SU-DHL-6 (cell line): ENCODE measurements around the gene GRIN2A.

Experiments used
- H2AFZ ChIP-seq: fragments of 200-600 bp; sonication (generic); 2 replicates; pipeline ENCODE4 v1.6.1; 2014; ENCODE audit warnings: low read depth, mild to moderate bottlenecking, moderate library complexity, mixed read lengths, antibody characterized with exemption, low read length; ENCODE audit not compliant: severe bottlenecking
- H3F3A ChIP-seq: fragments of 200-600 bp; shearing (Covaris generic); 2 replicates; pipeline ENCODE4 v1.6.0; 2016; ENCODE audit warnings: antibody characterized with exemption, mild to moderate bottlenecking; ENCODE audit not compliant: insufficient read depth
- H3K27ac ChIP-seq: fragments of 200-600 bp; sonication (generic); 2 replicates; pipeline ENCODE4 v1.5.1; 2016; ENCODE audit warnings: low read depth, mild to moderate bottlenecking, low read length, moderate library complexity, mixed read lengths
- H3K27me3 ChIP-seq: fragments of 200-600 bp; sonication (generic), shearing (Covaris generic); 2 replicates; pipeline ENCODE4 v1.6.0; 2014; ENCODE audit warnings: mild to moderate bottlenecking, low read length
- H3K36me3 ChIP-seq: fragments of 200-600 bp; sonication (generic); 2 replicates; pipeline ENCODE4 v1.6.1; 2014; ENCODE audit warnings: mild to moderate bottlenecking, low read length, mixed read lengths
- H3K4me2 ChIP-seq: fragments of 300-600, 200-600 bp; shearing (Covaris generic), sonication (generic); 2 replicates; pipeline ENCODE4 v1.6.0; 2014; ENCODE audit warnings: low read length, low read depth, mild to moderate bottlenecking; ENCODE audit not compliant: poor library complexity, severe bottlenecking
- H3K4me3 ChIP-seq: fragments of 200-600 bp; sonication (generic); 2 replicates; pipeline ENCODE4 v1.5.1; 2014; ENCODE audit warnings: antibody characterized with exemption, low read length, mild to moderate bottlenecking, mixed read lengths; ENCODE audit not compliant: insufficient read depth, poor library complexity, severe bottlenecking
- H3K79me2 ChIP-seq: fragments of 200-600 bp; sonication (generic); 2 replicates; pipeline ENCODE4 v1.6.1; 2014; ENCODE audit warnings: mild to moderate bottlenecking, low read length, moderate library complexity; ENCODE audit not compliant: insufficient read depth
- H3K9ac ChIP-seq: fragments of 200-600 bp; sonication (generic); 2 replicates; pipeline ENCODE4 v1.7.0; 2014; ENCODE audit warnings: mild to moderate bottlenecking, low read length
- H3K9me2 ChIP-seq: fragments of 200-600 bp; sonication (generic); replicated peaks from 2 replicates; pipeline ENCODE4 v1.6.1; 2014; ENCODE audit warnings: low read length; ENCODE audit not compliant: insufficient read depth
- H3K9me3 ChIP-seq: fragments of 200-600 bp; sonication (generic); 2 replicates; pipeline ENCODE4 v1.6.1; 2014; ENCODE audit warnings: low read length, mixed read lengths; ENCODE audit not compliant: insufficient read depth
- H4K20me1 ChIP-seq: fragments of 200-600 bp; sonication (generic); 2 replicates; pipeline ENCODE4 v1.6.1; 2014; ENCODE audit warnings: low read depth, mild to moderate bottlenecking, antibody characterized with exemption, low read length, moderate library complexity, mixed read lengths
- CTCF ChIP-seq: fragments of 200-600 bp; sonication (generic); IDR thresholded peaks from one replicate; pipeline ENCODE4 v1.5.1; 2017; ENCODE audit warnings: antibody characterized with exemption, mild to moderate bottlenecking, low read length, moderate library complexity; ENCODE audit not compliant: insufficient read depth, poor library complexity, severe bottlenecking
- EZH2phosphoT487 ChIP-seq: fragments of 200-600 bp; sonication (generic), shearing (Covaris generic); conservative IDR thresholded peaks from 2 replicates; pipeline ENCODE4 v1.6.1; 2018; ENCODE audit warnings: mild to moderate bottlenecking, antibody characterized with exemption, low read length, moderate library complexity, mixed read lengths

Gene GRIN2A

GRCh38 chr16:9800186-9800738, 382.0 kb downstream of the GRIN2A start:
- no peaks in the 10 kb centered on the region for H3K9me3 ChIP-seq
- H2AFZ ChIP-seq = no peak overlapping the region
- no peaks in the 10 kb centered on the region for H3K79me2 ChIP-seq
- TF ChIP-seq EZH2phosphoT487 (no peak), CTCF (no peak)
- H3K27ac ChIP-seq = no peak overlapping the region
- no peaks in the 10 kb centered on the region for H3F3A ChIP-seq
- no peak overlapping the region for H3K9ac ChIP-seq
- H3K27me3 ChIP-seq = no peaks in the 10 kb centered on the region
- H3K4me3 ChIP-seq = no peak overlapping the region
- no peak overlapping the region for H3K4me2 ChIP-seq
- H3K9me2 ChIP-seq = no peaks in the 10 kb centered on the region; the same call in 1 of the 2 replicates
- no peaks in the 10 kb centered on the region for H3K36me3 ChIP-seq
- no peaks in the 10 kb centered on the region for H4K20me1 ChIP-seq

- Histone ChIP-seq H3K27ac (no peak overlapping the region), H3K27me3 (no peaks in the 10 kb centered on the region), H3K4me2 (no peak overlapping the region), H2AFZ (no peak overlapping the region), H3K36me3 (no peaks in the 10 kb centered on the region), H3K9me3 (no peaks in the 10 kb centered on the region), H3F3A (no peaks in the 10 kb centered on the region), H3K9ac (no peak overlapping the region), H3K79me2 (no peaks in the 10 kb centered on the region), H3K9me2 (no peaks in the 10 kb centered on the region; the same call in 1 of the 2 replicates), H4K20me1 (no peaks in the 10 kb centered on the region), H3K4me3 (no peak overlapping the region)
- no peak for TF ChIP-seq EZH2phosphoT487
- TF ChIP-seq CTCF = no peak
Observed at GRCh38 chr16:9798952-9799580, 383.2 kb downstream of the GRIN2A start.

- no peak for TF ChIP-seq CTCF
- no peak for TF ChIP-seq EZH2phosphoT487
- H3K27ac ChIP-seq = no peak overlapping the region
- no peak overlapping the region for H3K4me2 ChIP-seq
- no peak overlapping the region for H2AFZ ChIP-seq
- H3F3A ChIP-seq = no peaks in the 10 kb centered on the region
- H3K27me3 ChIP-seq = no peaks in the 10 kb centered on the region
- H3K9me3 ChIP-seq = no peaks in the 10 kb centered on the region
- H3K9ac ChIP-seq = no peak overlapping the region
- no peak overlapping the region for H3K4me3 ChIP-seq
- H3K79me2 ChIP-seq = no peaks in the 10 kb centered on the region
- no peaks in the 10 kb centered on the region for H4K20me1 ChIP-seq
- no peaks in the 10 kb centered on the region for H3K36me3 ChIP-seq
- no peaks in the 10 kb centered on the region; the same call in 1 of the 2 replicates for H3K9me2 ChIP-seq
Observed at GRCh38 chr16:9798474-9798873, 383.8 kb downstream of the GRIN2A start.
